ENCODE data around the gene INS.

GRCh38 chr11:2195756-2196088 lies 34.7 kb upstream of the INS start:
- no peak for TF ChIP-seq POLR2A (IDR thresholded peaks at IDR 0.05)
- no peak for TF ChIP-seq CTCF (IDR thresholded peaks at IDR 0.05)
